Stomach (tissue), 9 donors: ENCODE results near the gene CLCA1. TPM values are rescaled to one million over a fixed set of nuclear protein-coding genes. Genes with fewer than 3 reads are reported as not detected.

Source experiments
- DNase-seq, 2 donors: peaks; one replicate each; pipeline versions ENCODE4 v3.0.0 to v3.0.0-alpha.2; 2013 to 2019
- H3K27ac ChIP-seq, 5 donors: fragments of 200-600 bp in 4 of 5; sonication (generic) in 4 of 5; one replicate each; pipeline ENCODE4 v1.5.1; 2013 to 2019; ENCODE audit warnings: mild to moderate bottlenecking in 1 of 5, moderate library complexity in 1 of 5
- H3K27me3 ChIP-seq, 3 donors: fragments of 200-600 bp; sonication (generic); one replicate each; pipeline ENCODE4 v1.5.1; 2017 to 2019; ENCODE audit warnings: mixed run types in 1 of 3
- H3K36me3 ChIP-seq, 4 donors: fragments of 200-600 bp; sonication (generic); 1 replicate in 3 of 4; 2 replicates in 1 of 4; pipeline ENCODE4 v1.5.1; 2016 to 2019
- H3K4me1 ChIP-seq, 4 donors: fragments of 200-600 bp; sonication (generic); one replicate each; pipeline ENCODE4 v1.5.1; 2016 to 2019
- H3K4me3 ChIP-seq, 4 donors: fragments of 200-600 bp; sonication (generic) in 3 of 4; one replicate each; pipeline ENCODE4 v1.5.1; 2016 to 2019; ENCODE audit warnings: mild to moderate bottlenecking in 1 of 4
- H3K9me3 ChIP-seq, 4 donors: fragments of 200-600 bp; sonication (generic); one replicate each; pipeline ENCODE4 v1.5.1; 2016 to 2019
- CTCF ChIP-seq, 7 experiments: fragments of 450-650 bp in 4 of 7; fragments of 200-600 bp in 3 of 7; sonication (generic) in 3 of 7; IDR thresholded peaks; one replicate each; pipeline ENCODE4 v1.5.1; 2016 to 2019; ENCODE audit warnings: antibody characterized with exemption in 7 of 7, control low read depth in 2 of 7, mild to moderate bottlenecking in 1 of 7
- EP300 ChIP-seq: sonication (generic); formaldehyde crosslinking; IDR thresholded peaks from one replicate; pipeline ENCODE4 v1.6.1; 2017; ENCODE audit warnings: antibody characterized with exemption
- POLR2A ChIP-seq, 4 donors: fragments of 450-650 bp; IDR thresholded peaks; one replicate each; pipeline ENCODE4 v1.6.1; 2016; ENCODE audit warnings: antibody characterized with exemption in 4 of 4, control low read depth in 2 of 4, mild to moderate bottlenecking in 1 of 4, moderate library complexity in 1 of 4
- POLR2AphosphoS5 ChIP-seq, 3 donors: sonication (generic); formaldehyde crosslinking; IDR thresholded peaks; one replicate each; pipeline ENCODE4 v1.6.1; 2016; ENCODE audit warnings: antibody characterized with exemption in 3 of 3
- WGBS, 5 donors: extraction: QIAGEN DNeasy Blood & Tissue Kit in 3 of 5; methylation state at CpG; one replicate each; pipeline versions ENCODE4 v1.1.5 to v1.1.7; 2013 to 2018; 5-methylcytosine and 5-hydroxymethylcytosine counted together
- intact Hi-C: fragments of 100-400 bp; cut with DNase I; formaldehyde crosslinking; loops from one replicate; pipeline ENCODE4 v1.15.1; 2023; ENCODE audit warnings: low total_unique reads
- polyA plus RNA-seq, 3 donors: library from polyadenylated mRNA; stranded (reverse); fragments of 200-250 nt; gene quantifications; one replicate each; pipeline ENCODE4 v1.2.3, GENCODE V29; 2013
- total RNA-seq, 5 donors: library from RNA; depleted of rRNA; stranded (reverse); fragments of >200 nt; gene quantifications; one replicate each; pipeline versions ENCODE4 v1.1.0 to v1.2.3, GENCODE V29; 2014 to 2016
- donor health status: healthy with polysubstance abuse.
- donor health status: Bipolar disorder and iron deficiency.
- donor health status: healthy.

CLCA1 gene
- total and polyA plus RNA-seq, 8 donors, result 0.12 to 89.8 (median 13.0) TPM; not detected in 4

- no peaks in the 10 kb centered on the region for H3K36me3 ChIP-seq
- intact Hi-C loops, result no loop called here
- TF ChIP-seq CTCF (IDR thresholded peaks at IDR 0.05), result no peak
- no peak for TF ChIP-seq POLR2A (IDR thresholded peaks at IDR 0.05)
- no peak for TF ChIP-seq POLR2AphosphoS5 (IDR thresholded peaks at IDR 0.05)
- no peak for TF ChIP-seq EP300
- H3K27me3 ChIP-seq, result peaks cover 0 to 44% (median 7%) of the 10 kb centered on the region in 3 donors
- H3K27ac ChIP-seq, result no peak within 1 kb of the TSS
- DNase-seq, result no peak
- no peak within 1 kb of the TSS for H3K4me3 ChIP-seq
- peaks cover 0 to 8% (median 0%) of the 10 kb centered on the region in 4 donors for H3K4me1 ChIP-seq
- H3K9me3 ChIP-seq, result no peaks in the 10 kb centered on the region
These were observed 44.9 kb upstream of the CLCA1 start, which contains the start of gene CLCA2 for GRCh38 chr1:86423873-86424272. Gene CLCA2 (plus strand): TSS chr1:86424171. CDS start chr1:86424248, 77 bp downstream.

GRCh38 chr1:86429122-86429725 lies 39.5 kb upstream of the CLCA1 start:
- H3K4me1 ChIP-seq, result peaks cover under 1 to 25% (median 7%) of the 10 kb centered on the region in 4 donors
- intact Hi-C loops, result no loop called here
- H3K27ac ChIP-seq, result peak overlapping the region in 2 of 5 donors; percentile 21 to 82
- H3K27me3 ChIP-seq, result peaks cover 0 to 51% (median 0%) of the 10 kb centered on the region in 3 donors
- H3K4me3 ChIP-seq, result no peak overlapping the region
- H3K9me3 ChIP-seq, result no peaks in the 10 kb centered on the region
- no peak for TF ChIP-seq CTCF (IDR thresholded peaks at IDR 0.05)
- TF ChIP-seq EP300, result no peak
- no peak for TF ChIP-seq POLR2AphosphoS5 (IDR thresholded peaks at IDR 0.05)
- no peak for TF ChIP-seq POLR2A (IDR thresholded peaks at IDR 0.05)
- 75 to 81% (median 78%) methylated on average over 7 of the region's 7 CpGs for WGBS, 5 donors
- DNase-seq, result no peak
- no peaks in the 10 kb centered on the region for H3K36me3 ChIP-seq

GRCh38 chr1:86429835-86430234 lies 38.9 kb upstream of the CLCA1 start:
- WGBS, 5 donors, result 2 to 8% (median 7%) methylated on average over 3 of the region's 3 CpGs
- no peak overlapping the region for H3K4me3 ChIP-seq
- H3K36me3 ChIP-seq, result no peaks in the 10 kb centered on the region
- peaks cover 0 to 44% (median 0%) of the 10 kb centered on the region in 3 donors for H3K27me3 ChIP-seq
- no peaks in the 10 kb centered on the region for H3K9me3 ChIP-seq
- H3K27ac ChIP-seq, result peak overlapping the region in 4 of 5 donors; percentile 47 to 82 (median 67)
- intact Hi-C loops, result no loop called here
- no peak for TF ChIP-seq EP300
- TF ChIP-seq POLR2A (IDR thresholded peaks at IDR 0.05), result no peak
- TF ChIP-seq CTCF (IDR thresholded peaks at IDR 0.05), result no peak
- peak in 2 of 3 donors; percentile 21 to 72 for TF ChIP-seq POLR2AphosphoS5 (IDR thresholded peaks at IDR 0.05)
- peaks cover 3 to 31% (median 7%) of the 10 kb centered on the region in 4 donors for H3K4me1 ChIP-seq
- DNase-seq, result peak in 1 of 2 donors; percentile 71

- Histone ChIP-seq H3K36me3 (no peaks in the 10 kb centered on the region), H3K27ac (peak overlapping the region in 4 of 5 donors; percentile 47 to 82 (median 67)), H3K4me3 (no peak overlapping the region), H3K4me1 (peaks cover 3 to 36% (median 7%) of the 10 kb centered on the region in 4 donors), H3K27me3 (peaks cover 0 to 46% (median 0%) of the 10 kb centered on the region in 3 donors), H3K9me3 (no peaks in the 10 kb centered on the region)
- intact Hi-C loops, result no loop called here
- TF ChIP-seq EP300, result no peak
- no peak for TF ChIP-seq CTCF (IDR thresholded peaks at IDR 0.05)
- no peak for TF ChIP-seq POLR2A (IDR thresholded peaks at IDR 0.05)
- TF ChIP-seq POLR2AphosphoS5 (IDR thresholded peaks at IDR 0.05), result no peak
- DNase-seq, result peak in 1 of 2 donors; percentile 38
These were observed 38.4 kb upstream of the CLCA1 start for GRCh38 chr1:86430376-86430775.
